Choroid plexus epithelial cell (primary cell): ENCODE results near the gene ZNF574.

Experiments used
- DNase-seq: peaks from one replicate; pipeline ENCODE4 v3.0.0-alpha.2; 2010; ENCODE audit warnings: low read depth
- H3K4me3 ChIP-seq: 2 replicates; pipeline ENCODE4 v1.5.1; 2011; ENCODE audit warnings: low read depth, mild to moderate bottlenecking, control low read depth, low read length, moderate library complexity
- TF ChIP-seq, protein P1 (sequence below): conservative IDR thresholded peaks from 2 replicates; pipeline ENCODE4 v1.5.1; 2011; ENCODE audit warnings: low read depth, mild to moderate bottlenecking, control low read depth, inconsistent platforms, low read length, moderate library complexity

The ZNF574 gene

DNA sequence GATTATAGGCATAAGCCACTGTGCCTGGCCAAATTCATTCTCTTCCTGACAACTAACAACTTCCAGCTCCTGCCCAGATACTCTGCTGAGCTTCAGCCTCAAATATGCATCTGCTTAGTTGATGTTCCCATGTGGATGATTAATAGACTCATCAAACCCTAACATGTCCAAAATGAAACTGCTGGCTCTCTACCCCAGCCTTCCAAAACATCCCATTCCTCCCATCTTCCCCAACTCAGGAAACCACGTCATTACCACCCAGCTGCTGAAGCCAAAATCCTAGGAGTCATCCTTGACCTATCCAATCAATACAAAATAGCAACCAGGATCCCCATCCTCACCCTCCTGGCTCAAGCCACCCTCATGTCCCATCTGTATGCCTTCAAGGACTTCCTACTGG is 35.4 kb downstream of the ZNF574 start:
- no peak overlapping the region for H3K4me3 ChIP-seq
- TF ChIP-seq, protein P1, sequence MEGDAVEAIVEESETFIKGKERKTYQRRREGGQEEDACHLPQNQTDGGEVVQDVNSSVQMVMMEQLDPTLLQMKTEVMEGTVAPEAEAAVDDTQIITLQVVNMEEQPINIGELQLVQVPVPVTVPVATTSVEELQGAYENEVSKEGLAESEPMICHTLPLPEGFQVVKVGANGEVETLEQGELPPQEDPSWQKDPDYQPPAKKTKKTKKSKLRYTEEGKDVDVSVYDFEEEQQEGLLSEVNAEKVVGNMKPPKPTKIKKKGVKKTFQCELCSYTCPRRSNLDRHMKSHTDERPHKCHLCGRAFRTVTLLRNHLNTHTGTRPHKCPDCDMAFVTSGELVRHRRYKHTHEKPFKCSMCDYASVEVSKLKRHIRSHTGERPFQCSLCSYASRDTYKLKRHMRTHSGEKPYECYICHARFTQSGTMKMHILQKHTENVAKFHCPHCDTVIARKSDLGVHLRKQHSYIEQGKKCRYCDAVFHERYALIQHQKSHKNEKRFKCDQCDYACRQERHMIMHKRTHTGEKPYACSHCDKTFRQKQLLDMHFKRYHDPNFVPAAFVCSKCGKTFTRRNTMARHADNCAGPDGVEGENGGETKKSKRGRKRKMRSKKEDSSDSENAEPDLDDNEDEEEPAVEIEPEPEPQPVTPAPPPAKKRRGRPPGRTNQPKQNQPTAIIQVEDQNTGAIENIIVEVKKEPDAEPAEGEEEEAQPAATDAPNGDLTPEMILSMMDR: no peak
- DNase-seq: no peak

DNA sequence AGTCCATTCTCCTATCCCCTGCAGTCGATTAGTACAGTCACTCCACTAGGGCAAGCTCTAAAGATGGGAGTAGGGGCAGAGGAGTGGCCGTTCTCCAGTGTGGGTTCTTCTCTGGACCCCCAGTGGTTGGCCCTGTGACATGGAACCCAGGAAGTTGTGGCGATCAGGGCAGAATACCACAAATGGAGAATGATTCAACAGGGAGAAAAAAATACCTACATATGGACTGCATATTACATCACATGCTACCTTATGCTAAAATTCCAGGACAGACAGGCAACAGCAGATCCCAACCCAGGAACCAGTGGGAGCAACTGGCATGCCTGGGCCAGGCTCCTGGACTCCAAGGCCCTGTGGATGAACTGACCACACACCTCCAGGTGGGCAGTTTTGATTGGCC is 35.8 kb downstream of the ZNF574 start:
- TF ChIP-seq, protein P1: no peak
- DNase-seq: peak; percentile 47
- no peak overlapping the region for H3K4me3 ChIP-seq

DNA sequence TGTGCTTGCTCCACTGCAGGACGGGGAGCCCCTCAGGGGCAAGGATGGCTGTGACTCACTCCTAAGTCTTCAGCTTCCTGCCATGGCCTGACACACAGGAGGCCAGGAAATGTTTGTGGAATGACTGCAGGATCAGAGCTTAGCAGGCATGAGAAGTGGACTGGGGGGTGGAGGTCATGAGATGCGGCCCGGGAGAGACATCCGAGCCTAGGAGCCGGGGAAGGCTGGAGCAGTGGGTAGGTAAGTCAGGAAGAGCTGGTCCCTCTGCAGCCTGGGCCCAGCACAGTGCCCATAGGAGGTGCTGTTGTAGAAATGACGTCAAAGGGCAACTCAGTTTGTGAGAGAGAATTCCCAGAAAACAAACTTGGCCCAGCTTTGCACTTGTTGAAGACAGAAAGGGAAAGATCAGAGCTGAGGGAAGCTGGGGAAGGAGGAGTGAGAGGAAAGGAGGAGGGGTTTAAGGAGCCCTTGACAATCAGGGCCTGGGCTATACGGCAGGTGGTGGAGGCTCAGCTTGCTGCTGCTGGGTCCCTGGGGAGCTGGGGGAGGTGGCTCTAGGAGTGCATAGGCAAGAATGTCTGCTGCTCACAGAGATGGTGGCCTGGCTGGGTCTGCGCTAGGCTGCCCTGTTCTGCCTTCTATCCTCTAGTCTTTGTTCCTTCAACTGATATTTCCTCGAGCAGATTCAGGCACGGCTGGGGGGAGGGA is 37.8 kb downstream of the ZNF574 start:
- H3K4me3 ChIP-seq: no peak overlapping the region
- peak; percentile 90 for DNase-seq
- TF ChIP-seq, protein P1: peak; percentile 45

DNA sequence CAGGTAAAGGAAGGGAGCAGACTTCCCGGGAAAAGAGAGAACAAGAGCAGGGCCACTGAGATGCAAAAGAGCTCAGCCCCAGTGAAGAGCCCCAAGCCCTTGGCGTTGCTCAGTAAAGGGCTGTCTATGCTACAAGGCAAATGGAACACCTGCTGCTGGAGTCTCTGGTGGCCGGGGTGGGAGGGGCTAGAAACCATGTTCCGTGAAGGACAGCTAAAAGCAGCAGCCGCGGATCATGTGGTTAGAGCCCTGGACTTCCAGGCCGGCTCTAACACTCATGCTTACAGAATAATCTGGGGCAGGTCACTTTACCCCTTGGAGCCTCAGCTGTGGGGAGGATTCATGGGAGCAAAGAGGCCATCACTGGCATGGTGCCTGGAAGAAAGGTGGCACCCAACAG is 38.4 kb downstream of the ZNF574 start:
- no peak overlapping the region for H3K4me3 ChIP-seq
- TF ChIP-seq, protein P1: no peak

DNA sequence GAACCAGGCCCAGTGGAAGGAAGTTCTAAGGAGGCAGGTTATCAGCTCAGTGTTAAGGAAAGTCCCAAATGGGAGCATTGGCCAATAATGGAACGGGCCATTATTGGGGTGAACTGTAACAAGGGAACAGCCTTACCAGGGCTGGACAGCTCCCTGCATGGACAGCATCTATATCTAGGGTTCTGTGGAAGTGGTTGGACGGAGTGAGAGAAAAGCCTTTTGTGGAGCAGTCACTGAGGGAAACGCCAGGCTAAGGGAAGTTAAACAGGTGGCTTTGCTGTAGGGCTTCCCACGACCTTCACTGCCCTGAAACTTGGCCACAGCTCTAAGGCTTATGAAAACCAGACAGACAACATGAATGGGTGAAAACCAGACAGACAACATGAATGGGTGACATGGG is 39.3 kb downstream of the ZNF574 start:
- H3K4me3 ChIP-seq: no peak overlapping the region
- TF ChIP-seq, protein P1: no peak
- DNase-seq: peak; percentile 62

More for the DNA sequence above, 38.4 kb downstream of the ZNF574 start:
- DNase-seq: peak; percentile 26

DNA sequence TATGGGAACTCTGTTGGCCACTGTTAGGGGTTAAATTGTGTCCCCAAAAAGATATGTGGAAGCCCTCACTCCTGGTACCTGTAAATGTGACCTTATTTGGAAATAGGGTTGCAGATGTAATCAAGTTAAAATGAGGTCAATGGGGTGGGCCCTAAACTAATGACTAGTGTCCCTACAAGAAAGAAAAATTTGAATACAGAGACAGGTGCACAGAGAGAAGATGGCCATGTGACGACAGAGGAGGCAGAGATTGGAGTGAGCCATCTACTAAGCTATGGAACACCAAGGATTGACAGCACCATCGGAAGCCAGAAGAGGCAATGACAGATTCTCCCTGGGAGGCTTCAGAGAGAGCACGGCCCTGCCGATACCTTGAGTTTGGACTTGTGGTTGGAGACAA is 39.7 kb downstream of the ZNF574 start:
- no peak overlapping the region for H3K4me3 ChIP-seq
- DNase-seq: no peak
- TF ChIP-seq, protein P1: no peak
